Body of pancreas (tissue), 4 donors: ENCODE data around the gene APH1B.

Experiments
- CTCF ChIP-seq, 7 experiments: fragments of 450-650 bp in 4 of 7; fragments of 200-600 bp in 3 of 7; sonication (generic) in 3 of 7; IDR thresholded peaks; one replicate each; pipeline ENCODE4 v1.5.1; 2016 to 2019; ENCODE audit warnings: antibody characterized with exemption in 7 of 7
- POLR2A ChIP-seq, 3 donors: fragments of 450-650 bp; IDR thresholded peaks; one replicate each; pipeline ENCODE4 v1.6.1; 2016; ENCODE audit warnings: antibody characterized with exemption in 3 of 3, mild to moderate bottlenecking in 2 of 3

DNA sequence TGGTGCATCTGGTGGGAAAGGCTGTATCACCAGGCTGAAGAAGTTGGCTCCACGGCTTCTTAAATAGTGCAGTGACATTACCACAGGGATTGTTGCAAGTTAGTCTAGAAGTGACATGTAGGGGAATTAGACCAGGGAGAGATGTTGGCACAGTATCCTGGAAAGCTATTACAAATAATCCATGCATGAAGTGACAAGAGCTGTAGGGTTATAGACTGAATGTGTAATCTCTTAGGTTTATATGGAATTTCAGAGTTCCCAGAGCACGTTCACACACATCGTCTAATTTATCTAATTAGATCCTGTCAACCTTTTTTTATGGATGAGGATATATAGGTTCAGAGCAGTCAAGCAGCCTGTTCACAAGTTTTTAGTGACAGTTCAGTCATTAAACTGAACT lies 37.3 kb upstream of the APH1B start:
- no peak for TF ChIP-seq CTCF (IDR thresholded peaks at IDR 0.05)
- TF ChIP-seq POLR2A (IDR thresholded peaks at IDR 0.05), result no peak
